ENCODE data around the gene SMARCA4.
A peak's percentile ranks its signal among the peaks of the same experiment; 100 is the strongest.

Gene SMARCA4

DNA sequence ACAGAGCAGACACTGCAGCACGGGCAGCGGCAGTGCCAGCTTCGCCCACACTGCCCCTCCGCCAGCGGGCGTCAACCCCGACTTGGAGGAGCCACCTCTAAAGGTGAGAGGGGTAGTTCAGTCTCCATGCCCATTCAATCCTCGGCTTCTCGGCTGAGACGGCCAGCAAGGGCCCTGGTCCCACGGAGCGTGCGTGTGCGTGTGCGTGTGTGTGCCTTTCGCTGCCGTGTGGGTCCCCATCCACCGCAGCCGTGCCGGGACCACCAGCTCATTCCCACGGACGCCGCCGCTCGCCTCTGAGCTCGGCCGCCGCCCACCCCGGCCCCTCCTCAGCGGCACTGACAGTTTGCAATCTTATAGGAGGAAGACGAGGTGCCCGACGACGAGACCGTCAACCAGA lies 72.9 kb downstream of the SMARCA4 start:
- no peak for DNase-seq (ENCODE audit: low read depth in 2 of 2)

DNA sequence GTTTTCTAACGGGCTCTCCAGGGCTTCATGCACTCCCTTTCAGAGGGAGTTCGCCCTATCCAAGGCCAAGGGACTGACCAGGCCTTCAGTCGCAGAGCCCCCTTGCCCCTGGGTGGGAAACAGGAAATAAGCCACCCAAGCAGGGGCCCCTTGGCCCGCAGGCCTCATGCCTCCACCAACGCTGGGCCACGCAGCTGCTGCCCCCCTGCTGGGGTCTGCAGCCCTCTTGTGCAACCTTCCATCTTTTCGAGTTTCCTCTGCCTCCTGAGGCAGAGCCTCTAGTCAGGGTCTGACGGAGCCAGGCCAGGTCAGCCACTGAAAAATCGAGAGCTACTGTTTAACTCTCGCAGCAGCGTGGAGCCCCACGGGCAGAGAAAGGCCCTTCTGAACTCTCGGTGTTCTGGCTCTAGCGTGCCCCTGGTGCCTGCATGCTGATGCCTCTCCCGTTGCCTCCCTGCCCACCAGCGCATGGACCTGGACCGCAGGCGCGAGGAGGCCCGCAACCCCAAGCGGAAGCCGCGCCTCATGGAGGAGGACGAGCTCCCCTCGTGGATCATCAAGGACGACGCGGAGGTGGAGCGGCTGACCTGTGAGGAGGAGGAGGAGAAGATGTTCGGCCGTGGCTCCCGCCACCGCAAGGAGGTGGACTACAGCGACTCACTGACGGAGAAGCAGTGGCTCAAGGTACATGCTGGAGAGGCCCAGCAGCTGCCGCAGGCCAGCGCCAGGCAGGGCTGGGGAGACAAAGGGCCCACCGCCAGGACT lies 73.8 kb downstream of the SMARCA4 start:
- DNase-seq (ENCODE audit: low read depth in 2 of 2): no peak

- DNase-seq (ENCODE audit: low read depth in 2 of 2): peak; percentile 64 to 84
These were observed 74.9 kb downstream of the SMARCA4 start for GRCh38 chr19:11035441-11036377.

DNA sequence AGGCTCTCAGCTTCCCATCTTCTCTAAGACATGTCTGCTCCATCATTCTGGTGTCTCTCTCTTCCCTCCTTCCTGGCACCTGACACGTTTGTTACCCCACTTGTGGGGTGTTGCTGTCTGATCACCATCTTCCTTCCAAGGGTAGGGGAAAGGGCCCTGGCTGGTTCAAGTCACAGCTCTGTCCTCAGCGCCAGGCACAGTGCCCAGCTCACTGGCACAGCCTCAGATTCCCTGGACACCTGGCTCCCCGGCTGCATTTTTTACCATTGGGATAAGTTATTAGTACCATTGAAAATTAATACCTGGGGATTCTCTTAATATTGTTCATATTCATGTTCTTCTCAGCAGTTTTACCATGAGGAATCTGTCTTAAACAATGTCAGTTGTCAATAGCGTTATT lies 77.7 kb downstream of the SMARCA4 start:
- no peak for DNase-seq (ENCODE audit: low read depth in 2 of 2)

DNA sequence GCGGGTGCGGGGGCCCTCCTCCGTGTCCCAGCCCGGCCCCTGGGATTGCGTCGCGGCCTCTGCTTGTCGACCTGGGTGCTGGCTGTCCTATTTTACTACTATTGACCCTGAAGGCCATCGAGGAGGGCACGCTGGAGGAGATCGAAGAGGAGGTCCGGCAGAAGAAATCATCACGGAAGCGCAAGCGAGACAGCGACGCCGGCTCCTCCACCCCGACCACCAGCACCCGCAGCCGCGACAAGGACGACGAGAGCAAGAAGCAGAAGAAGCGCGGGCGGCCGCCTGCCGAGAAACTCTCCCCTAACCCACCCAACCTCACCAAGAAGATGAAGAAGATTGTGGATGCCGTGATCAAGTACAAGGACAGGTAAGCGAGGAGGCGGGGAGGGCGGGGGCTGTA lies 80.4 kb downstream of the SMARCA4 start:
- no peak for DNase-seq (ENCODE audit: low read depth in 2 of 2)

GRCh38 chr19:11041966-11042627 lies 81.3 kb downstream of the SMARCA4 start:
- DNase-seq (ENCODE audit: low read depth in 2 of 2): no peak

DNA sequence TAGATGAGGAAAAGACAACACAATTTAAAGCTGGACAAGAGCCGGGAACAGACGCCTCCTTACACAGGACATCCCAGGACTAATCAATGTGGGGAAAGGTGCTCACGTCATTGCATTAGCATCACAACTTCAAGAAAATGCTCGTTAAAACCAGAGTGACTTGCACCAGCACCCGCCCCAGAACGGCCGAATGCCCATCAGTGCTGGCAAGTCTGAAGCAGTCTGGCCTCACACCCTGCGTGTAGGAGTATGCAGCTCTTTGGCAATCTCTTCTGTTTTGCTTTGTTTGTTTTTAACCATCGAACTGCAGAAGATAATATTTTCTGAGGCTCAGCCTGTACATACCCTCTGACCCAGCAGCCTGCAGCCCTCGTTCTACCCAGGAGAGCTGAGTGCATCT lies 83.6 kb downstream of the SMARCA4 start:
- no peak for DNase-seq (ENCODE audit: low read depth in 2 of 2)

GRCh38 chr19:11045536-11045935 lies 84.7 kb downstream of the SMARCA4 start:
- DNase-seq (ENCODE audit: low read depth in 2 of 2): no peak

DNA sequence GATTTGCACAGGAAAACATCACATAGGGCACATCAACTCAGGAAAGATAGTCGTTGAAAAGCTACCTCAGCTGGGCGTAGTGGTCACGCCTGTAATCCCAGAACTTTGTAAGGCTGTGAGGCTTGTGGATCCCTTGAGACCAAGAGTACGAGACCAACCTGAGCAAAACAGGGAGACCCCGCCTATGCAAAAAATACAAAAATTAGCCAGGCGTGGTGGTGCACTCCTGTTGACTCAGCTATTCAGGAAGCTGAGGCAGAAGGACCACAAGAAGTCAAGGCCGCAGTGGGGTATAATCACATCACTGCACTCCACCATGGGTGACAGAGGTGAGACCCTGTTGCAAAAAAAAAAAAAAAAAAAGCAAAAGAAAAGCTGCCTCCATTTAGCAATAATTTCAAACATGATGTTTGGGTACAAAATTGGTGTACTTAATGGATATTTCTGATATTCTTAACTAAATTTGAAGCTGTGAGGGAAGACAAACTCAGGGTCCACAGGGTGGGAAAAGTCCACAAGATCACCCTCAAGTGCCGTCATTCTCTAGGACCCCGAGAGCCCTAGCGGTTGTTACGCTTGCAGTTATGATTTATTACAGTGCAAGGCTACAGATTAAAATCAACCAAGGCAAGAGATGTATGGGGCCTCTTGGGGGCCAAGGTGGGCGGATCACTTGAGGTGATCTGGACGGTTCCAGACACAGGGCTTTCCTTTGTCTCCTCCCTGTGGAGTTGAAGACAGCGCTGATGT lies 86.0 kb downstream of the SMARCA4 start:
- no peak for DNase-seq (ENCODE audit: low read depth in 2 of 2)

GRCh38 chr19:11047866-11048265 lies 87.0 kb downstream of the SMARCA4 start:
- no peak for DNase-seq (ENCODE audit: low read depth in 2 of 2)

DNA sequence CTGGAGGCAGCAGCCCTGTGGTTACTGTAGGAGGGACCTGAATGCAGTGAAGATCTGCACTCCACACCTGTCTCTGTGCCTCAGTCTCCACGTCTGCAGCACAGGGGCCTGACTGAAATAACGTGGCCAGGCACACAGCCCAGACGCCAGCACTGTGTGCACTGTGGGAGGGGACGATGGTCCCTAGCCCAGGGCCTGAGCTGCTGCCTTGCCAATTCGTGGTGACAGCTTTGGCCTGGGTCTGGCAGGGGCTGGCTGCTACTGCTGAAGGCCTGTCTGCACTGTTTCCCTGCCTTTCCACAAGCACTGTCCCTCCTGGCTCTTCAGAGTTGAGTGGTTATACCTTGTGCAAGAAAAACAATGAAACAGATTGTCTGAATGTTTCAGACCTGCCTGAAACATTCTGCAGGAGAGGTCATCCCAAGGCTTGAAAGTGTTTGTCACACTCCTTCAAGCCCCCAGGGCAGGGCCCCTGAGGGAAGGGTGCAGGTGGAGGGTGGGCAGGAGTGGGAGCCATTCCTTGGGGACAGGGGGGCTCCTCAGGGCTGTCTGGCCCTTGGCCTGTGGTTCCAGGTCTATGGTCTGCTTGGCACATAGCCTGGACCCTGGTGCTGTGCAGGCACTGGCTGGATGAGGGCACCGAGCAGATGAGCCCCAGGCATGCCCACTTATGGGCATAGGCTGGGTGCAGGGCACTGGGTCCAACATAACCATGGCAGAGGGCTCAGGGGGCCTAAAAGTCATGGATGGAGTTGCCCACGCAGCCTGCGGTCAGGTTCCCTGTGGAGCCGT lies 89.7 kb downstream of the SMARCA4 start:
- no peak for DNase-seq (ENCODE audit: low read depth in 2 of 2)

DNA sequence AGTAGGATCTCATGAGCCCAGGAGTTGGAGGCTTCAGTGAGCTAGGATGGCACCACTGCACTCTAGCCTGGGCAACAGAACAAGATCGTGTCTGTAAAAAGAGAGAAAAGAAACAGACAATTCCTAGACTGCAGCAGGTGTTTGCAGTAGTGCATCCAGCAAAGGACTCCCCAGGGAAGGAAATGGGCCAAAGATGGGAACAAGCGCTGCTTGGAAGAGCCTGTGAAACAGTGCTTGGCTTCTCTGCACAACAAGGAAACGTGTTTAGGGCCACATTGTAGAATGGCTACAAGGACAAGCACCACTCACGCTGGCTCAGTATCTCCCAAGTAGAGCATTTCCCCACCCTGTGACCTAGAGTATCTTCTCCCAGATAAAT lies 93.0 kb downstream of the SMARCA4 start:
- DNase-seq (ENCODE audit: low read depth in 2 of 2): no peak

DNA sequence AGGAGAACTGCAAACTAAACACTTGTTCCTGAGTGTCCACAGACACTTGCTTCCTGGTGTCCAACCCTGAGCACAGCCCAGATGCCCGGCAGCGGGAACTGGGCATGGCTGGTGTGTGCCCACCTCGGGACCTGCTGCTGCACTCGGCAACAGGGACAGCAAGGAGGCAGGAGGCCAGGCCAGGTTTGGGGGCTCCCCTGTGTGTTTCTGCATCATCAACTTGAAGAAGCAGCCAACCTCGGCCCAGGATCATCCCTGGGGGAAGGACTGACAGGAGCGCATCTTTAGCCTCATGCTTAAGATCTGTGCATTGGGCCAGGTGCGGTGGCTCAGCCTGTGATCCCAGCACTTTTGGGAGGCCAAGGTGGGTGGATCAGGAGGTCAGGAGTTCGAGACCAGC lies 93.4 kb downstream of the SMARCA4 start:
- DNase-seq (ENCODE audit: low read depth in 2 of 2): no peak

DNA sequence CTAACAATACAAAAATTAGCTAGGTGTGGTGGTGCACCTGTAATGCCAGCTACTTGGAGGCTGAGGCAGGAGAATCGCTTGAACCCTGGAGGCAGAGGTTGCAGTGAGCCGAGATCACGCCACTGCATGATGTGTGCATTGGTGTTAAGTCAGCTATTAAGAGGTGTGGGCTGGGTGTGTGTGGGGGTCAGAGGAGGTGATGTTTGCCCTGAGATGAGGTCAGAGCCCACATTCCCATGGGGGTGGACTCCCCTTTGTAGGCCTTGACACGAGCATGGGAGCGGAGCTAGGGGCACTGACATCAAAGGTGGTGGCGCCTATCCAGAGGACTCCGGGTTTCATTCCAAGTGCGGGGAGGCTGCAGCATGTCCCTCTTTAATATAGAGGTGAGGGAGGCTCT lies 93.8 kb downstream of the SMARCA4 start:
- no peak for DNase-seq (ENCODE audit: low read depth in 2 of 2)

DNA sequence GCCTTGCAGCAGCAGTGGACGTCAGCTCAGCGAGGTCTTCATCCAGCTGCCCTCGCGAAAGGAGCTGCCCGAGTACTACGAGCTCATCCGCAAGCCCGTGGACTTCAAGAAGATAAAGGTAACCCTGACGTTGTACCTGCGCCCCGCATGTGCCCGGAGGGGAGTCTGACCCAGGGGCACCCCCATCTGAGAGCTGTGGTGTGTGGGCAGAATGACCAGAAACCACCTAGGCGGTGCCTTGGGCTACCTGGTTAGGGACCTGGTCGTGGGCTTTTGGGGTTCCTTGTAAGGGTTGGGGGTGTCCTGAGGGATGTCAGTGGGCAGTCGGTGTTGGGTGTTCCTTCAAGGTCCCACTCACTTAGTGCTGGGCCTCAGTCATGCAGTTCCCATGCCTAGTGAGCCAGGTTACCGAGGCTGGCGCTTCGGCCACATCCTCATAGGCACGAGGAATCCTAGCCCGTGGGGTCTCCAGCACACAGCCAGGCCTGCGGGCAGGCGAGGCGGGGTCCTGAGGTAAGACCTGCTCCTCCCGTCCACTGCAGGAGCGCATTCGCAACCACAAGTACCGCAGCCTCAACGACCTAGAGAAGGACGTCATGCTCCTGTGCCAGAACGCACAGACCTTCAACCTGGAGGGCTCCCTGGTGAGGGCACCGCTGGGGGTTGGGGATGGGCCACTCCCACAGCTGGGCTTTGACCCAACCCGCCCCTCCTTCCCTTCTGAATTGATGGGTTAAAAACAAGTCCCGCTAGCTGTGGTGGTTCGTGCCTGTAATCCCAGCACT lies 97.6 kb downstream of the SMARCA4 start:
- no peak for DNase-seq (ENCODE audit: low read depth in 2 of 2)

DNA sequence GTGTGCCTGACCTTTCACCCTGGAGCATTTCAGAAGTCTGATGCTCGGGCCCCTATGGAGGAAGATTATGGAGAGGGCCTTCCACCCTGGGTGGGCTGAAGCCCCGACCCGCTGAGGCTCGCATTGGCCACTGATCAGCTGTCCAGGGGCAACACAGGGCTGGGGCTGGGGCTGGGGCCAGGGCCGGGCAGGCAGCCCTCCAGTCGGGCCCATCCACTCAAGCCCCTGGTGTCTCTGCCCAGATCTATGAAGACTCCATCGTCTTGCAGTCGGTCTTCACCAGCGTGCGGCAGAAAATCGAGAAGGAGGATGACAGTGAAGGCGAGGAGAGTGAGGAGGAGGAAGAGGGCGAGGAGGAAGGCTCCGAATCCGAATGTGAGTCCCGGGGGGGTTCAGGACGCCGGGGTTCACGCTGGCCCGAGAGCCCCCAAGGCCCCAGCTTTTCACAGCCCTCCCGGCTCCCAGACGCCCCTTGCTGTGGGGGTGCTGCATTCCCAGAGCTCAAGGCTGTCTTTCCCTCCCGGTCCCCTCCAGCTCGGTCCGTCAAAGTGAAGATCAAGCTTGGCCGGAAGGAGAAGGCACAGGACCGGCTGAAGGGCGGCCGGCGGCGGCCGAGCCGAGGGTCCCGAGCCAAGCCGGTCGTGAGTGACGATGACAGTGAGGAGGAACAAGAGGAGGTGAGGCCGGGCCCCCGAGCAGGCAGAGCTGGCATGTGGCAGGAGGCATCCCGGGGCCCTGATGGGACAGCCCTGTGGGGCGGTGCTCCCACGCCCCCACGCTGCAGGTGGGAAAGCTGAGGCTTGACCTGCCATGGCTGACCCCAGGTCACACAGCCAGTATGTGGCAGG lies 98.9 kb downstream of the SMARCA4 start:
- no peak for DNase-seq (ENCODE audit: low read depth in 2 of 2)

GRCh38 chr19:11061952-11062351 lies 101.1 kb downstream of the SMARCA4 start:
- no peak for DNase-seq (ENCODE audit: low read depth in 2 of 2)

GRCh38 chr19:11063434-11063833 lies 102.6 kb downstream of the SMARCA4 start:
- no peak for DNase-seq (ENCODE audit: low read depth in 2 of 2)

GRCh38 chr19:11064831-11065303 lies 104.0 kb downstream of the SMARCA4 start:
- DNase-seq (ENCODE audit: low read depth in 2 of 2): no peak
